K562 (cell line): Measurements from ENCODE around the gene SNX9. TPM values are rescaled to one million over a fixed set of nuclear protein-coding genes. Genes with fewer than 3 reads are reported as not detected.

Source experiments
- ARHGAP35 ChIP-seq: fragments of 450-650 bp; IDR thresholded peaks from 2 replicates; pipeline ENCODE4 v1.6.1; 2018; ENCODE audit not compliant: partially characterized antibody
- CLOCK ChIP-seq: fragments of 250-450 bp; sonication (Bioruptor Pico); IDR thresholded peaks from 2 replicates; pipeline ENCODE4 v1.4.0; 2020; ENCODE audit warnings: mild to moderate bottlenecking, moderate library complexity, borderline replicate concordance
- DDX20 ChIP-seq: fragments of 450-650 bp; IDR thresholded peaks from 2 replicates; pipeline ENCODE4 v1.6.1; 2016; ENCODE audit warnings: missing genetic modification characterization, low read depth, mild to moderate bottlenecking, missing compliant biosample characterization, moderate library complexity
- FOXJ3 ChIP-seq: sonication (generic); formaldehyde crosslinking; IDR thresholded peaks from 2 replicates; pipeline ENCODE4 v1.4.0; 2020; ENCODE audit warnings: mild to moderate bottlenecking, missing genetic modification reagents
- GATAD2B ChIP-seq: fragments of 450-650 bp; IDR thresholded peaks from 2 replicates; pipeline ENCODE4 v1.6.1; 2017; ENCODE audit warnings: mild to moderate bottlenecking, borderline replicate concordance
- KLF10 ChIP-seq: fragments of 250-450 bp; sonication (Bioruptor Pico); IDR thresholded peaks from 2 replicates; pipeline ENCODE4 v1.6.1; 2021; ENCODE audit warnings: matching md5 sums
- KLF16 ChIP-seq: IDR thresholded peaks from 2 replicates; pipeline ENCODE4 v1.6.1; 2016; ENCODE audit warnings: antibody characterized with exemption
- PRPF4 ChIP-seq: fragments of 200-400 bp; formaldehyde crosslinking; IDR thresholded peaks from one replicate; pipeline ENCODE4 v1.6.1; 2017; ENCODE audit warnings: low read length, low read depth, mild to moderate bottlenecking; ENCODE audit not compliant: insufficient read depth, poor library complexity, severe bottlenecking
- SMAD3 ChIP-seq: fragments of 450-650 bp; formaldehyde crosslinking; conservative IDR thresholded peaks from 2 replicates; pipeline ENCODE4 v1.4.0; 2020; ENCODE audit warnings: mild to moderate bottlenecking
- SRSF9 ChIP-seq: fragments of 200-400 bp; formaldehyde crosslinking; IDR thresholded peaks from 2 replicates; pipeline ENCODE4 v1.6.1; 2017; ENCODE audit warnings: low read depth, low read length, borderline replicate concordance
- TBL1XR1 ChIP-seq, 2 experiments: IDR thresholded peaks; 2 replicates each; pipeline ENCODE4 v1.6.1; 2012; ENCODE audit warnings: improper control_type of control experiment in 2 of 2, low read length in 2 of 2, mild to moderate bottlenecking in 1 of 2
- ZFP30 ChIP-seq: fragments of 250-450 bp; sonication (Bioruptor Pico); IDR thresholded peaks from 2 replicates; pipeline ENCODE4 v1.8.0; 2022; ENCODE audit warnings: moderate library complexity, mild to moderate bottlenecking, inconsistent platforms, borderline replicate concordance
- ZFPM2 ChIP-seq: fragments of 250-450 bp; sonication (Bioruptor Pico); IDR thresholded peaks from 2 replicates; pipeline ENCODE4 v1.5.1; 2022; ENCODE audit warnings: mild to moderate bottlenecking
- ZHX1 ChIP-seq: fragments of 150-350 bp; conservative IDR thresholded peaks from 2 replicates; pipeline ENCODE4 v1.6.1; 2014; ENCODE audit warnings: low read length
- ZNF217 ChIP-seq: sonication (generic); formaldehyde crosslinking; IDR thresholded peaks from 2 replicates; pipeline ENCODE4 v1.8.0; 2022; ENCODE audit warnings: mild to moderate bottlenecking, missing genetic modification reagents
- ZNF3 ChIP-seq: fragments of 250-450 bp; sonication (Bioruptor Pico); IDR thresholded peaks from 2 replicates; pipeline ENCODE4 v1.5.0; 2021; ENCODE audit warnings: mild to moderate bottlenecking, moderate library complexity
- polyA plus RNA-seq, 8 experiments: library from polyadenylated mRNA; depleted of rRNA in 4 of 8; stranded (reverse) in 5 of 8; unstranded in 3 of 8; fragments of >200 nt; fragmentation: Nextera tagmentation in 2 of 8; fragmentation: Illumina TruSeq in 1 of 8; extraction: Ambion mirVana in 2 of 8; extraction: Trizol in 1 of 8; gene quantifications; 2 replicates each; pipeline versions ENCODE4 v1.2.1 to v1.2.3, GENCODE V29; 2011 to 2014; ENCODE audit warnings: inconsistent platforms in 1 of 8, missing spikeins in 1 of 8
- total RNA-seq, 7 experiments: library from RNA; depleted of rRNA in 6 of 7; stranded (reverse); fragments of >200 nt in 6 of 7; fragmentation: Illumina TruSeq in 2 of 7; extraction: Trizol in 2 of 7; gene quantifications; 2 replicates each; pipeline versions ENCODE4 v1.2.1 to v1.2.3, GENCODE V29; 2011 to 2021; ENCODE audit warnings: low replicate concordance in 1 of 7
- TF ChIP-seq, protein P1 (sequence below): fragments of 250-450 bp; sonication (Bioruptor Pico); IDR thresholded peaks from 2 replicates; pipeline ENCODE4 v1.8.0; 2021; ENCODE audit warnings: moderate library complexity, mild to moderate bottlenecking, inconsistent platforms
- TF ChIP-seq, protein P2 (sequence below), 3 experiments: fragments of 200-800 bp in 1 of 3; fragments of 250-450 bp in 1 of 3; fragments of 450-650 bp in 1 of 3; sonication (Bioruptor Pico) in 1 of 3; sonication (Bioruptor generic) in 1 of 3; formaldehyde crosslinking in 1 of 3; IDR thresholded peaks; 2 replicates each; pipeline versions ENCODE4 v1.6.1 to v1.8.0; 2016 to 2022; ENCODE audit warnings: mild to moderate bottlenecking in 2 of 3, missing genetic modification characterization in 2 of 3, missing compliant biosample characterization in 1 of 3, moderate library complexity in 1 of 3

Gene SNX9
- total and polyA plus RNA-seq, 9 of the 15 experiments (the other 6 are each of a cell fraction or from before 2014, with no cell fraction given), result 6.0 to 81.7 (median 57.1) TPM

DNA sequence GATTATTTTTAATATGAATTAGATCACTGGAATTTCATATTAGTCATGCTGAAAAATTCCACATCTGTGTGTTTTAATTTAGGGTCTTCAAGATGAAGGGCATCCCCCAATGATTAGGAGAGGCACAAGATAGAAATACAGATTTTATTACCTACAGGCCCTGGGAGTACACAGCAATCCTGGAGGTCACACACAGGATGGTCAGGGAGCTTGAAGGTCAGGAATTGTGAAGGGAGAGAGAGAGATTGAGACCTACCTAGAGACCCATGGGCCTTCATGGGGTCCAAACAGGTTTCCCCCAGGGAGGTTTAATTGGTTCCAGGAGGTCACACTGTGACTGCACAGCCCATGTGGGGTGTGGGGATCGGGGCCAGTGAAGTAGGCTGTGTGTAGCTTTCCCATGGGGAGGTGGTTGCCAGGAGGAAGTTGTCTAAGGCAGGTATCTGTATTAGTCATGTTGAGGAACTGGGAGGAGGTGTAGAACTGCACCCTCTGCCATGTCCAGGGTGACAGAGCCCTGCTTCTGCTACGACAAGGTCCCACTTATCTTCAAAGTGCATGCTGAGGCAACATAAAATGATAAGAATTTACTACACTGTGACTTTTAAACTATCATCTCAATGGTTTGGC, 18.3 kb downstream of the SNX9 start (continued):
- TF ChIP-seq CLOCK (CRISPR knock-in tag), result no peak
- no peak for TF ChIP-seq ZNF217 (CRISPR knock-in tag)
- TF ChIP-seq DDX20, result no peak
- 0 out of 2 replicates have a peak, but pooled peaks have one; percentile 6 for TF ChIP-seq KLF16
- no peak for TF ChIP-seq ARHGAP35
- no peak for TF ChIP-seq FOXJ3 (CRISPR knock-in tag)
- TF ChIP-seq PRPF4, result no peak
- no peak for TF ChIP-seq SRSF9
- TF ChIP-seq, protein P1, sequence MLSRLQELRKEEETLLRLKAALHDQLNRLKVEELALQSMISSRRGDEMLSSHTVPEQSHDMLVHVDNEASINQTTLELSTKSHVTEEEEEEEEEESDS, result no peak
- TF ChIP-seq, protein P2, sequence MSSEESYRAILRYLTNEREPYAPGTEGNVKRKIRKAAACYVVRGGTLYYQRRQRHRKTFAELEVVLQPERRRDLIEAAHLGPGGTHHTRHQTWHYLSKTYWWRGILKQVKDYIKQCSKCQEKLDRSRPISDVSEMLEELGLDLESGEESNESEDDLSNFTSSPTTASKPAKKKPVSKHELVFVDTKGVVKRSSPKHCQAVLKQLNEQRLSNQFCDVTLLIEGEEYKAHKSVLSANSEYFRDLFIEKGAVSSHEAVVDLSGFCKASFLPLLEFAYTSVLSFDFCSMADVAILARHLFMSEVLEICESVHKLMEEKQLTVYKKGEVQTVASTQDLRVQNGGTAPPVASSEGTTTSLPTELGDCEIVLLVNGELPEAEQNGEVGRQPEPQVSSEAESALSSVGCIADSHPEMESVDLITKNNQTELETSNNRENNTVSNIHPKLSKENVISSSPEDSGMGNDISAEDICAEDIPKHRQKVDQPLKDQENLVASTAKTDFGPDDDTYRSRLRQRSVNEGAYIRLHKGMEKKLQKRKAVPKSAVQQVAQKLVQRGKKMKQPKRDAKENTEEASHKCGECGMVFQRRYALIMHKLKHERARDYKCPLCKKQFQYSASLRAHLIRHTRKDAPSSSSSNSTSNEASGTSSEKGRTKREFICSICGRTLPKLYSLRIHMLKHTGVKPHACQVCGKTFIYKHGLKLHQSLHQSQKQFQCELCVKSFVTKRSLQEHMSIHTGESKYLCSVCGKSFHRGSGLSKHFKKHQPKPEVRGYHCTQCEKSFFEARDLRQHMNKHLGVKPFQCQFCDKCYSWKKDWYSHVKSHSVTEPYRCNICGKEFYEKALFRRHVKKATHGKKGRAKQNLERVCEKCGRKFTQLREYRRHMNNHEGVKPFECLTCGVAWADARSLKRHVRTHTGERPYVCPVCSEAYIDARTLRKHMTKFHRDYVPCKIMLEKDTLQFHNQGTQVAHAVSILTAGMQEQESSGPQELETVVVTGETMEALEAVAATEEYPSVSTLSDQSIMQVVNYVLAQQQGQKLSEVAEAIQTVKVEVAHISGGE (CRISPR knock-in tag; IDR thresholded peaks at IDR 0.05), result 0 out of 6 replicates have a peak, but pooled peaks of 1 of the 3 experiments have one; percentile 42
- TF ChIP-seq ZFP30, result no peak
- TF ChIP-seq ZHX1, result no peak
- no peak for TF ChIP-seq ZNF3 (CRISPR knock-in tag)
- no peak for TF ChIP-seq GATAD2B
- no peak for TF ChIP-seq KLF10 (CRISPR knock-in tag)
- no peak for TF ChIP-seq ZFPM2 (CRISPR knock-in tag)
- peak in 1 of 2 experiments; percentile 61; a peak in 1 of 4 replicates for TF ChIP-seq TBL1XR1 (IDR thresholded peaks at IDR 0.05; ENCODE audit: low read length in 2 of 2)
- TF ChIP-seq SMAD3 (CRISPR knock-in tag), result no peak
